ENCODE data around the gene OPRL1.

- TF ChIP-seq CTCF (IDR thresholded peaks at IDR 0.05; ENCODE audit: low read length) (no peak), EZH2 (IDR thresholded peaks at IDR 0.05; ENCODE audit: borderline replicate concordance, low read length) (no peak)
Observed at GRCh38 chr20:64030371-64031134, 49.3 kb upstream of the OPRL1 start.
